NCI-H345 treated with DMSO at 0.1 percent for 48 hours (cell line): Measurements from ENCODE around the gene SEMA5A.

Experiments
- DNase-seq: peaks from one replicate; lab custom pipeline; 2025; ENCODE audit not compliant: unreplicated experiment; lab: John Stamatoyannopoulos, UW

The SEMA5A gene

DNA sequence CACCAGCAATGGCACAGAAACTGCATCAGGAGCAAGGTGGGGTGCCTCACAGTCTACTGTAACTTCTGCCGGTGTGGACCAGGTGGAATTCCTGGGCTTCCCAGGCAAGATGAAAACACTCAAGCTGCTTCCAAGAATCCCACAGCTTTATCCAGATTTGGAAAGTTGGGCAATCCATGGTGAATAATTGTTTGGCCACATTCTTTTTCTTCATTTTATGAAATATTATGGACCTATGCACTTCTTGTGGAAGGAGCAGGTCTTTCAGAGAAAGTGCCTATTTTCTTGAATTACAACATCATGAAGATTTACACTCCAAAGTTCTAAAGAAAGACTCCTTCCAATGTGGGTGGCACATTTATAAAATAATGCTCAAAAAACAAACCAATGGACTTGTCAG is 503.6 kb downstream of the SEMA5A start:
- no peak for DNase-seq

DNA sequence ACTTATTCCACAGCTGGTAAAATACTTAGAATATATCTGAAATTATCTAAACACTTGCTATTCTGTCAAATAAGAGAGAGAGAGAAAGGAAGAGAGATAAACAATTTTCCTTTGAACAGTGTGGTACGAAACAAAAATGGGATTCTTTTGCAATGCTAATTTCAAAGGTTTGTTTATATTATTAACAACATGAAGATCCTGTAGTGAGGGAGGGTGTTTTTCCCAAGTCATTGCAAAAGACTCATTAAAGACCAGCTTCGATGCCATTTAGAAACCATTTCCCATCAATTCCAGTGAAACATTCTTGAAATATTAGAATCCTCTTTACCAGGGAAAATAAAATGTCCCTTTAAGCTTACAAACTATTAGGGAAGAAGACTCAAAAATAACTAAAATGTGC is 505.4 kb downstream of the SEMA5A start:
- no peak for DNase-seq

DNA sequence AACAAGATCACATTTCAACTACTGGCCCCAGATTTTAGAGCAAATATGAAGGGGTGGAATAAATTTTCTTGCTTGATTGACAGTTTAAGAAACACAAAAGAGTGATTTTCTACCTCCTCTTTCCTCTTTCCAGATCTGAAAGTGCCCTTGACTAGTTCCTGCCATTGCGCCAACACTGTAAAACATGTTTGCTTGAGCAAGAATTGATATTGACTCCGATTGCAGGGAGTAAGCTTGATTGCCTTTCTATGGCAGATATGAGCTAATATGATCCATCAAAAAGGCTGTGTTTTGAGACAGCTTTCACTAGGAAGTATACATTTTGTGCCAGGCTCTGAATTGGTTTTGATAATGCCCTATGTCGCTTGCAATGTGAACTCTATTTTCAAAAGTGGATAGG is 508.8 kb downstream of the SEMA5A start:
- DNase-seq: no peak

DNA sequence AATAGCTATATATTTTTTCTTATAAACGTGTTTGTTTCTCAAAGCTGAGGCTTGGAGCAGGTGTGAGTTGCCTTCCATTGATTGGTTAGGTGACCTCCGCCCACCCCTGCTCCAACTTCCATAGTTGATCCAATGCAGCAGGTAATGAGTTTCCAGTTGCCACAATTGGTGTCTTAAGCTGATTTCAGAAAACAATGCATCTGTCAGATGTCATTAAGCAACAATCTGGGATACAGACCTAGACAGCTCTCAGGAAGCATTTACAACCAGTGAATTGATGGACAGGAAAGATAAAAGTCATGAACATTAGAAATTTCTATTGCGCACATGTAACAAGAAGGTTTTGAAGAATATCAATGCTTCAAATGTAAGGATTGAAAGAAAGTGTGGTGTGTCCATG is 510.5 kb downstream of the SEMA5A start:
- no peak for DNase-seq

DNA sequence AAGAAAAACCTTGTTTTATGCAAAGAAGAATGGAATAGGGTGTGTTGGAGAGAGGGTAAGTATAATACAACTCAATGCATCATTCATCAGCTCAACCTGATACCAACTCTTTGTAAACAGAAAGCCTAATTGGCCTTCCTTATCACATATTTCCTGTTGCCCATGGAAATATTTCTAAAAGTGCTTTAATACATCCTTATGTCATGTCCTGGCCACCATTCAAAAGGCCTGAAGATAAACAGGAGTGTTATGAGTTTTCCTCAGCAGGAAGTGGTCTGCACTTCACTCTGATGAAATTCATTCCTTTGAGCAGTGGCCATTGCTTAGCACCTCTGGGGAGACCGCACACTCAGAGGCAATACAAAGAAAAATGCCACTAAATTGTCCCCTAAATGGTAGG is 511.2 kb downstream of the SEMA5A start:
- DNase-seq: no peak

DNA sequence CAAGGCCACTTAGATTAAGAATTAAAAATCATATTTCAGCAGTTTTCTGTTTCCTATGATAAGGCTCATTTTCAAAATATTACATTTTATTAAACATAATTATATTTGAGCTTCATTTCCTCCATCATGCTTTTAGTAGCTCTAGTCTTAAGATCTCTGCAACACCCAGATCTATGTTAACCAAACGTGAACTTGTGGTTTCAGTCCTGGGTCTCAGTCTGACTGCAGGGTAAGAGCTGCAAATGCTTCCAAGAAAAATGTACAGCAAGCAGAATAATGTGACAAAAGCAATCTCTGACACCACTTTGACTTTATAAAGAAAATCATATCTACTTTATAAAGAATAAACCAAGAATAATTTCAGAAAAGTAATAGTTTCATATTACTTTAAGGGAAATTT is 512.4 kb downstream of the SEMA5A start:
- no peak for DNase-seq

DNA sequence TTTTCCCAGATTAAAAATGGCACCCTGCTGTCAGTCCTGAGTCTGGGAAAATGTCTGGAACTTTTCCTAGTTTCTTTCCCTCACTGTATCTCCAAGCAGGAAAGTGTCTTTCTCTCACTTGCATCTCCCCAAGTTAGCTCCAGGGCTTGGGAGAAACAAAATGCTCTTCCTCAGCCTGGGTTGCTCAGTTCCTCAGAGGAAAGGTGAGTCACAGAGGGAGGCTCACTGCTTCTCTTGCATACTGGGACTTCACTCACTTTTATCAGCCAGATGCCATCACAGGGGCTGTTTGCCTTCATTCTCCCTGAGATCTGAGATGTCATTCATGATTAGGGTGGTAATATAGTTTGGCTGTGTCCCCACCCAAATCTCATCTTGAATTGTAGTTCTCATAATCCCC is 519.9 kb downstream of the SEMA5A start:
- DNase-seq: no peak

DNA sequence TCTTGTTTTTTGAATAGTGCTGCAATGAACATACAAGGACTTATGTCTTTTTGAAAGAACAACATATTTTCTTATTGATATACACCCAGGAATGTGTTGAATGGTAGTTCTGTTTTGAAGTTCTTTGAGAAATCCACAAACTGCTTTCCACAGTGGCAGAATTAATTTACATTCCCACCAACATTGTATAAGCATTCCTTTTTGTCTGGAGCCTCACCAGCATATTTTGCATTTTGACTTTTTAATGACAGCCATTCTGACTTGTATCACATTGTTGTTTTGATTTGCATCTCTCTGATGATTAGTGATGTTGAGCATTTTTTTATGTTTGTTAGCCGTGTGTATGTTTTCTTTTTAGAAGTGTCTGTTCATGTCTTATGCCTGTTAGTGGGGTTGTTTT is 524.9 kb downstream of the SEMA5A start:
- no peak for DNase-seq

DNA sequence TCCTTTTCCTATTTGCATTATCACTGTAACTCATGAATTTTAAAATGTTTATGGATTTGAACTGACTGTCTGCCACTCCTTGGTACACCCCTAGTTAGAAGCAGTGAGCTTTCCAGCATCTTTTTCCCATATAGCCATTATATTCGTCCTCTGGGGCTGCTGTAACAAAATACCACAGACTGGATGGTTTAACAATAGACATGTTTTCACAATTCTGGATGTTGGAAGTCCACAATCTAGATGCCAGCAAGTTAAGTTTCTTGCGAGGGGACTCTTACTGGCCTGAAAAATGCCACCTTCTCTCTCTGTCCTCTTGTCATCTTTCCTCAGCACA is 530.0 kb downstream of the SEMA5A start:
- DNase-seq: no peak

DNA sequence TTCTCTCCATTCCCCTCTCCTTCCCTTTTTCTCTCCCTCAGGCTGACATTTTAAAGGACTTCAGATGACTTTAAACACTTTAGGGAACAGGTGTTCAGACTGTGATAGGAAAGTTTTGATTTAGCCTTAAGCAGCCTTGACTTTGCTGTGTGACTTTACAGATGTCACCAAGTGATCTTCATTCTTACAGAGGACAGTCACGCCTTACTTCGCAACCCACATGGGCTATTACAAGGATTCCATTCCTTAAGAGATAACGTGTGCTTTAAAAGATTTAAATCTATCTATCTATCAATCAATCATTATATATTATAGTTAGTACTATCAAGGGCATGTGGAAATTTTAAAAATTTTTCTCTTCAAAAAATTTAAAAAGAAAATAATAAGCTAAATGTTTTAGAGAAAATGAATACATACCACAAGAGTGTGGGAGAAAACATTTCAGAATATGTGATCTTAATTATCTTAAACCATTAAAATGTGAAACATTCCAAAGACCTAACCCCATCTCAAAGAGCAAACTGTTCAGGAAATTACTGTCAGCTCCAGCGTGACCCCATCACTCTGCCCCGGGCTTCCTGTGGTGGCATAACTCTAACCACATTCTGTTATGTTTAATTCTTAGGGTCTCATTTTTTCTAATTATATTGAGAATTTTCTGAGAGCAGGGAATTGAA is 530.5 kb downstream of the SEMA5A start:
- DNase-seq: no peak

DNA sequence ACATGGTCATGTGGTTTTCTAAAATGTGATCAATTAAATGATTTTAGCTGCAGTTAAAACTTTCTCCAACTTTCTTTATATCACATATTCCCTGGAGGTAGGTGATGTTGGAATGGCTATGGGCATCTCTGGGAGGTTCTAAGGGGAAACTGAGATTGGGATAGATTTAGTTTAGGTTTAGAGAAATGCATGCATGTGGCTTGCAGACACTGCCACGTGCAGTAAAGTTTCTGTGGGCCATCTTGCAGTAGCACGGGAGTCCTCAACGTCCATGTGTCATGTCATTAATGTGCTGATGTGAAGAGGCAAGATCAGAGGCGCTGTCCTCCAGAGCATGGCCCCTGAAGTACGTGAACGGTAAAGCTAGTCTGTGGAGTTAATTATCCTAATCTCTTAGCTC is 532.7 kb downstream of the SEMA5A start:
- no peak for DNase-seq

DNA sequence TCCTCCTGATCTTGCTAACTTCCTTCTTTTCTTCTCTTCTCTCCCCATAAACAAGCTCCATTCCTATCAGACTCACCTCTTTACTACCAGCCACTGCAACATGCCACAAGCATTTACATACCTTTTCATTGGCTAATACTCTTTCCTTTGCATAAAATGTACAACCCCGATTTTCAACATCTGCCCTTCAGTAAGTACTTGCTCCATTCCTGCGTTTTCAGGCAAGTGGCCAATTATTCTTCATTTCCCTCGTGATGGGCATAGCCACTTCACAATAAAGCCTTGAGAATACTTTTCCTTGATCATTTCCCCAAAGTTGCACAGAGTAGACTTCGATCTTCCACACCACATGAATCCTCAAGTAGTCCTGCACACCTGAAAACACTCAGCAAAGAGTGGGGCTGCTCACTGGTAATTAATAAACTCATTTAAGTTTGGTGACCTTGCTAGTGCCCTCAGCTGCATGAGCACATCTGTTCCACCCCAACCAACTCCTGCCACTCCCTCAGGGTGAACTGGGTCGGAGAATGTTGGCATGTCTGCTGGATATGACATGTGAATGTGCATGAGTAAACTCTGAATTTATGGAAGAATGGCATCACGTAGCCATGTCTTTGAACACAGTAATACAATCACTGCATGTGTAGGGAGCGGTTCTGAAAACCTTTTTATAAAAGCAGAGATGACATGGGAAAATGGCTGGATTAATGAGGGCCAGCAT is 535.8 kb downstream of the SEMA5A start:
- no peak for DNase-seq

DNA sequence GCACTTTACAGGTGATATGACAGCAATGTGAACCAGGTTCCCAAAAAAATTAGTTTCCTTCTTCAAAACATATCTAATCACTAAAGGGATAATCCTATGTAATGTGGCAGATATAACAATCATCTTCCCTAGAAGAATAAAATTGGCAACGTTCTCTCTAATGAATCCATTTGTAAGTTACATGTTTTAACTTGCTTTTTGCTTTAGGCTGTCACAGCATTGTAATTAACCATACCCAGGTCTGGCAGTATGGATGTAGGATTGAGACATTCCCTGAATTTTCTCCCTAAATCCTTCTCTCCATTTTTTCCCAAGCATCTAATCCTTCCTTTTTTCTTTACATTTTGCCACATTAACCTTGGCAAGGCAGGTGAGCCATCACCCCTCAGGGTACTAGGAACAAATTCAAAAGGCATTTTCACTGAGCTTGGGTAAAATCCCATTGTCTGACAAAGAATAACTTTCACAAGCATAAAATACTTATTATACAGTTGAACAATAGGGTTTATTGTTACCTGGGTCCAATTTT is 548.3 kb downstream of the SEMA5A start:
- DNase-seq: no peak

DNA sequence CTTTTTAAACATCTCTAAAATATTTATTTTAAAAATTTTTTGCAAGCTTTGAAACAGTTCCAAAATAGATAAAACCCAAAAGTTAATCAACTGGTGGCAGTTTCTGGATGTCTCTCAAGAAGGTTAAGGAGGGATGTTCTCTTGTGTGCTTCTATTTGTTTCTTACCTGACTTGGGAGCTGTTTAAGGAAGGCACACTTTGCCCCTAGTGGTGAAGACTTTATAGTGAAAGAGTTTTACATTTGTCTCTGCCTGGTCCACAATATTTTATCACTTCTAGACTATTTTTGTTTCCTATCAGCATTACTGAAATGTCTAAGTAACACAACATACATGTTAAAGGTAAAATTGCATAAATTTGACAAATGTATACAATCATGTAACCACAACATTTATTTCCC is 552.8 kb downstream of the SEMA5A start:
- no peak for DNase-seq
